Measurements from ENCODE around the gene CACNA1B.

The CACNA1B gene

DNA sequence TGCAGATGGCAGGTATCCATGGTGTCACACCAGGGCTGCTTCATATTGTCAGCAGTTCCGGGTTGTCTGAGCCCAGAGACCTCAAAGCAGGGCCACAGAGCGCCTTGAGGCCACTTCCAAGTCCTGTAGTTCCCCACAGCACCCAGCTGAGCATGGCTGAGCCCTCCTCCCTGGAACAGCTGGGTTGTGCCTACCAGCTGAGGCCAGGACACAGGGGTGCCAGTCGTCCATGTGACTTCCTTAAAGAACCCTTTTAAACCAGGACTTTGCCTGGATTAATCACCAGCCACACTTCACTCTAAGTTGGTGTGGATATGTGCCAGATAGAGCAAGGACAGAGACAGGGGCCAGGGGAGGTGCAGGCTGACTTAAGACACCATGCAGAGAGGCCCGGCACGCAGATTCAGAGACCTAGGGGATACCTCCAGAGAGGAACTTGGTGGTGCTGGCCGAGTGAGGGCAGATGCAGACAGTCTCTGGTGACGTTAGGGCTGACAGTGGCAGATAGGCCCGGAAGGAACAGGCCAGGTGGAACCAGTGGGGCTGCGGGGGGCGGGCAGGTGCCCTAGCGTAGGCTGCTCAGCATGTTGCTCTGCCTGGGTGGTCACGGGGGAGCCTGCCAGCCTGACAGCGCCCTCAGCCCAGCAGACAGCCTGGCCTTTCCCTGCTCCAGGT lies 142.7 kb downstream of the CACNA1B start:
- DNase-seq, result peak; percentile 70

GRCh38 chr9:138020795-138021182 lies 143.2 kb downstream of the CACNA1B start:
- peak; percentile 51 for DNase-seq

- DNase-seq, result peak; percentile 37
Measured at GRCh38 chr9:138021251-138022056, 143.9 kb downstream of the CACNA1B start.

GRCh38 chr9:138022121-138022741 lies 144.6 kb downstream of the CACNA1B start:
- DNase-seq, result peak; percentile 96

DNA sequence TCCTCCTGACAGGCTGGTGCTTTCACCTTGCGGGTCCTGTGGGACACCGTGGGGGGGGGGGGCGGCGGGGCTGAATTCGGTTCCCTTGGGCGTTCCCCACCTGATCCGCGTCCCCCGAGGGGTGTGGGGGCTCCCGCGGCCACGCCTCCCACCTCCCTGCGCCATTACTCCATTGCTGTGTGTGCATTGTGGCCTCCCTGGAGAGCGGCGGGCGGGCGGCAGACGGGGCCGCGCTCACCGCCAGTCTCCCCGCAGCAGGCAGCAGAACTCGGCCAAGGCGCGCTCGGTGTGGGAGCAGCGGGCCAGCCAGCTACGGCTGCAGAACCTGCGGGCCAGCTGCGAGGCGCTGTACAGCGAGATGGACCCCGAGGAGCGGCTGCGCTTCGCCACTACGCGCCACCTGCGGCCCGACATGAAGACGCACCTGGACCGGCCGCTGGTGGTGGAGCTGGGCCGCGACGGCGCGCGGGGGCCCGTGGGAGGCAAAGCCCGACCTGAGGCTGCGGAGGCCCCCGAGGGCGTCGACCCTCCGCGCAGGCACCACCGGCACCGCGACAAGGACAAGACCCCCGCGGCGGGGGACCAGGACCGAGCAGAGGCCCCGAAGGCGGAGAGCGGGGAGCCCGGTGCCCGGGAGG lies 145.3 kb downstream of the CACNA1B start:
- peak; percentile 88 for DNase-seq

GRCh38 chr9:138023394-138024124 lies 146.0 kb downstream of the CACNA1B start:
- peak; percentile 76 for DNase-seq

GRCh38 chr9:138024131-138024530 lies 146.5 kb downstream of the CACNA1B start:
- DNase-seq, result no peak

GRCh38 chr9:138024831-138025291 lies 147.3 kb downstream of the CACNA1B start:
- no peak for DNase-seq

- no peak for DNase-seq
Measured at GRCh38 chr9:138025417-138025816, 147.8 kb downstream of the CACNA1B start.

DNA sequence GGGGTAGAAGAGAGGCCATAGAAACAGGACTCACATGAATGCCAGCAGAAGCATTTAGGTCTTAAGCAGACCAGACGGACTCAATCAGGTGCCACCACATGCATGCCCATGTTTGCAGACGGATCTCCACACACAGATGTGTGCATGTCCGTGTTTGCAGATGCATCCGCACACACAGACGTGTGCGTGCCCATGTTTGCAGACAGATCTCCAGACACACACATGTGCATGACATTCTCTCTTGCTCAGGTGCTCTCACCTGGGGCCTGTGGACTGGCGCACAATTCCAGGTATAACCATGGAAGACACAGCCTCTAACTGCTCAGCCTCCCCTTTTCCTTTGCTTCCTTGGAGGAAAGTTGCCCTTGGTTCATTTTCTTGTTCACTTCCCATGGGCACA lies 148.3 kb downstream of the CACNA1B start:
- DNase-seq, result no peak

DNA sequence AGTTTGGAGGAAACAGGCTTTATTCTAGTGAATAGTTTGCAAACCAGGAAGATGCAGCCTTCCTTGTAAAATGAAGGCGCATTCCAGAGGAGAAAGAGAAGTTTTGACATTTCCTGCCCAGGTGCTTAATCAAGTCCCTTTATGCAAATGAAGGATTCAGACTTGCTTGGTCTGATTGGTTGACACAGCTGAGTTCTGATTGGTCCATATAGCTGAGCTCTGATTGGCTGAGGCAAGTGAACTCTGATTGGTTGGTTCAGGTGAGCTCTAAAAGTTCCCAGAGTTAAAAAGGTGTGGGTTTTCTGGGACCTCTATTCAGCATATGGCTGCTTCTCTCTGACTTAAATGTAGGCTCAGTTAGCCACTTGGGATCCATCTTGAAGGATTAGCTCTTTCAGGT lies 151.0 kb downstream of the CACNA1B start:
- no peak for DNase-seq

- no peak for DNase-seq
Measured at GRCh38 chr9:138031186-138031585, 153.6 kb downstream of the CACNA1B start.

- DNase-seq, result no peak
Measured at GRCh38 chr9:138033950-138034349, 156.4 kb downstream of the CACNA1B start.

GRCh38 chr9:138037140-138037539 lies 159.6 kb downstream of the CACNA1B start:
- DNase-seq, result no peak

DNA sequence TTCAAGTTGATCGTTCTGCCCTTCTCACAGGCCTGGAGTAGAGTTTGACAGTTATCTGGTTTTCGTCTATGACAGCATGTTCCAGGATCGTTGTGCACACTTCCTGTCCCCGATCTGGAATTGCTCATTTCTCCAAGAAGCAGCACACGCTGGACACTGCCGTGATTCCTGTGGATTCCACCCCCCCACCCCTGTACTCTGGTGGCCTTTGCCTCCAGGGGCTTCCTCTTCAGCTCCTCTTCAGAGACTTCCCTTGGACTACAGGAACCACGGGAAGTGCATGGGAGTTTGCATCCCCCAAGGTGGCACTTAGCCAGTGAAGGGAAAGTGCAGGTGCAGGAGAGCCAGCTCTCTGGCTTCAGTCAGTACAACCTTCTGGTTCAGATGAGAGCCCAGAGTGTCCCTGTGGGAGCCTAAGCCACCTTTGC lies 160.7 kb downstream of the CACNA1B start:
- no peak for DNase-seq

DNA sequence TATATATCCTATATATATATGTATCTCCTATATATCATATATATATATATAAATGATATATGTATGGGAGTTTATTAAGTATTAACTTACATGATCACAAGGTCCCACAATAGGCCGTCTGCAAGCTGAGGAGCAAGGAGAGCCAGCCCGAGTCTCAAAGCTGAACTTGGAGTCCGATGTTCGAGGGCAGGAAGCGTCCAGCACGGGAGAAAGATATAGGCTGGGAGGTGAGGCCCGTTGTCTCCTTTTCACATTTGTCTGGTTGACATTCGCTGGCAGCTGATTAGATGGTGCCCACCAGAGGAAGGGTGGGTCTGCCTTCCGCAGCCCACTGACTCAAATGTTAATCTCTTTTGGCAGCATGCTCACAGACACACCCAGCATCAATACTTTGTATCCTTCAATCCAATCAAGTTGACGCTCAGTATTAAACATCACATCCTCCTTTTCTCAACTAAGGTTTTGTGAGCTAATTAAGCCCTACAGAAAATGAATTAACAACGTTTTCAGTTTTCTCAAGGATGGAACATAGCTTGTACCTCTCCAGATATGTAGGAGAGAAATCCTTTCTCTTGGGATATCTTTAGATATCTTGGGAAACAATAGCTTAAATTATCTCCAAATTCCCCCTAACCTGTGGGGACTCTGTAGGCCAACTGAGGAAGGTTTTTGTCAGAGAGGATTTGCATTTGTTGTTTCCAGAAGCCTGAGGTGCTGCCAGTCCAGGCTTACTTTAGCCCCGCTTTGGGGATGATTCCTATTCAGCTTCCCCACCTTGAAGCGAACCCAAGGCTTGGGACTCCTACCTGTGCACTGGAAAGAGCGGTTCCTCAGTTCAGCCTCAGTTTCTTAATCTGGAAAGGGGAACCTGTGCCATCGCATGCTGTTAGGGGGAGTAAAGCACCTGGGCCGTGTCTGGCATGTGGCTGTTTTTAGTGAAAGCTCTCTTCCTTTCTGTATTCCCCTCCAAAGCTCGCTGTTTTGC lies 163.2 kb downstream of the CACNA1B start:
- DNase-seq, result no peak

DNA sequence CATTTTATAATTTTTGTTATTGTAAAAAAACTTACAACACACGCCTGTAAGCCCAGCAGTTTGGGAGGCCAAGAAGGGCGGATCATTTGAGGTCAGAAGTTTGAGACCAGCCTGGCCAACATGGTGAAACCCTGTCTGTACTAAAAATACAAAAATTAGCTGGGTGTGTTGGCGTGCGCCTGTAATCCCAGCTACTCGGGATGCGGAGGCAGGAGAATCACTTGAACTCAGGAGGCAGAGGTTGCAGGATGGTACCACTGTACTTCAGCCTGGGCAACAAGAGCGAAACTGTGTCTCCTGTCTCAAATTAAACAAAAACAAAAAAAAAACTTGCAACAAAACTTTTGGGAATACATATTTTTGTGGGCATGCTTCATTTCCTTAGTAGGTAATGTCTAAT lies 164.6 kb downstream of the CACNA1B start:
- no peak for DNase-seq

GRCh38 chr9:138042640-138043039 lies 165.1 kb downstream of the CACNA1B start:
- no peak for DNase-seq

DNA sequence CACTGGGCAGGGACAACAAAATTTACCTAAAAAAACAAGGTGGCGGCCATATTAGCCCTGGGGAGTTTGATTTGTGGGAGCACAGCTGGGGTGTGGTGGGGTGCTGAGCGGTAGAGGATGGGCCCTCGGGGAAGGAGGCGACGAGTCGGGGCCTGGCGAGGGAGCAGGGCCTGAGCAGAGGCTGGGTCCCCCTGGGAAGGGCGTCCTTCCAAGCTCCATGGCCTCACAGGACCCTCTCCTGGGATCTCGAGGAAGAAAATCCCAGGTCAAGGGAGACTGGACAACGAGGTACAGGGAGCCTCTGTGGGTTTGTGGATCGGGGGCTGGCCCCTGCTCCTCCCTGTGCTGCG lies 165.5 kb downstream of the CACNA1B start:
- no peak for DNase-seq

GRCh38 chr9:138043411-138044345 lies 166.1 kb downstream of the CACNA1B start:
- no peak for DNase-seq

All from NCI-H69 (cell line).